Prostate gland (tissue), 2 donors: ENCODE measurements around the gene CLEC18C. TPM values are rescaled to one million over a fixed set of nuclear protein-coding genes. Genes with fewer than 3 reads are reported as not detected.
"Not testable (repeated sequence)": the region's sequence is repeated elsewhere in the genome, so short reads cannot be mapped to it uniquely, and the experiment has no call there.

Source experiments
- DNase-seq: peaks from one replicate; pipeline ENCODE4 v3.0.0-alpha.2; 2019; ENCODE audit warnings: low spot score
- H3K27ac ChIP-seq, 2 donors: fragments of 200-600 bp; sonication (generic); 2 replicates each; pipeline ENCODE4 v1.5.1; 2017 to 2019
- H3K27me3 ChIP-seq: fragments of 200-600 bp; sonication (generic); replicated peaks from 2 replicates; pipeline ENCODE4 v1.5.1; 2019; ENCODE audit not compliant: insufficient read depth
- H3K36me3 ChIP-seq, 2 donors: fragments of 200-600 bp; sonication (generic); 1 replicate in 1 of 2; 2 replicates in 1 of 2; pipeline versions ENCODE4 v1.5.1 to v1.8.1; 2017 to 2019
- H3K4me1 ChIP-seq: fragments of 200-600 bp; sonication (generic); replicated peaks from 2 replicates; pipeline ENCODE4 v1.5.1; 2019
- H3K4me3 ChIP-seq, 2 donors: fragments of 200-600 bp; sonication (generic); 2 replicates each; pipeline ENCODE4 v1.5.1; 2017 to 2019
- H3K9me3 ChIP-seq: fragments of 200-600 bp; sonication (generic); 2 replicates; pipeline ENCODE4 v1.5.1; 2017
- WGBS: methylation state at CpG from one replicate; pipeline ENCODE4 v1.1.5; 2018; 5-methylcytosine and 5-hydroxymethylcytosine counted together
- intact Hi-C: fragments of 100-400 bp; cut with DNase I; formaldehyde crosslinking; loops from one replicate; pipeline ENCODE4 v1.14.2; 2022
- total RNA-seq, 2 donors: library from RNA; depleted of rRNA; stranded (reverse); fragments of >200 nt; gene quantifications; one replicate each; pipeline ENCODE4 v1.1.0, GENCODE V29; 2016

The CLEC18C gene
- total RNA-seq, 2 donors from 2014 or later: 0.41 to 2.8 TPM

DNA sequence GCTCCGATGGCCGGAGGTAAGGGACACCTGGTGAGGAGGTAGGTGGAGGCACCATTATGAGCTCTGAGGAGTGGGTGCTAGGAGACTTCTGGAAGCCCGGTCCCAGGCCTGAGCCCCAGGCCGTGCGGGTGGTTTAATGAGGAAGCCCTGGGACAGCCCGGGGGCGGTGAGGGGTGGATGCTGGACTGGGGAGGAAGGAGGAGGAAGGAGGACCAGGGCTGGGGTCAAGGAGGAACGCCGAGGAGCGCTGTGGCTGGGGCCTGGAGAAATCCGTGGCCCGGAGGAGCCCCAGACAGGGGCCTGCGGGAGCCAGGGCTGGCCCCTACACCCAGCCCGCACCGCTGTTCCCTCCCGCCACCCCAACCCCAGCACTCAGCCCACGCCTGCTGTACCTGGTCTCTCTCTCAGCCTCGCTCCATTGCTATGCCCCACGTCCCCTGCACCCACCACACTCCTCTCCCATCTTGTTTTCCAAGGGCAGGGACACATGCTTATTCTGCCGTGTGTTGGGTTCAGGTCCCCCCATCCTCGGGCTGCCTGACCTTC, 873 bp downstream of the CLEC18C start:
- H3K4me3 ChIP-seq, intact Hi-C loops, H3K36me3 ChIP-seq, H3K4me1 ChIP-seq, H3K9me3 ChIP-seq, H3K27ac ChIP-seq, H3K27me3 ChIP-seq, DNase-seq: not testable (repeated sequence)
- 75% methylated on average over 4 of the region's 21 CpGs for WGBS

DNA sequence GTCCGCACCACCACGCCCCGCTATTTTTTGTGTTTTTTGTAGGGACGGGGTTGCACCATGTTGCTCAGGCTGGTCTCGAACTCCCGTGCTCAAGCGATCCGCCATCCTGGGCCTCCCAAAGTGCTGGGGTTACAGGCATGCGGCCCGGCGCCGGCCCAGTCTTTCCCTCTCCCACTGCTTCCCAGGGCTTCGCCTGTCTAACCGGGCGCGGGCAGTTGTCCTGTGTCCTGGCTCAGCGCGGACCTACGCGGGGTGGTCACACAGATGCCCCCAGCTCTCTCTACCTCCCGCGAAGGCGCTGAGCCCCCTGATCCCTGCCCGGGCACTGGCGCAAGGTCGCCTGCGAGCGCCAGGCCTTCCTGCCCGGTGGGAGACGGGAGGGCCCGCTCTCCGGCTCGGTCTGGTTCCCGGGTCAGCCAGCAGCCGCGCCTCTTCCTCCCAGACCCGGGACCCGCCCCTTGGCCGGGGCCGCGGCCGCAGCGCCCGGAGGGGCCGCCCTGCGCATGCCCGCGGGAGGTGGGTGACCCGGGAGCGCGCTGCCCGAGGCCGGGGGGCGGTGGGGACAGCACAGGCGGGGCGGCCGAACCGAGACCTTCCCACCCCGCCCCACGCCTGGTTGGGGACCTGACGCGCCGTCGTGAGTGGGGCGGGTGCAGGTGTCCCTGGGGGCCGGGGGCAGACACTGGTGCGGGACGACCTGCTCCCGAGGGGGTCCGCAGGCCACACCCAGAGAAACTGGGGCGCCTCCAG, 14.4 kb downstream of the CLEC18C start:
- DNase-seq, H3K9me3 ChIP-seq, H3K27me3 ChIP-seq, intact Hi-C loops, H3K36me3 ChIP-seq, H3K4me1 ChIP-seq: not testable (repeated sequence)
- peak overlapping the region; percentile 39 to 62 for H3K27ac ChIP-seq
- WGBS: 34% methylated on average over 10 of the region's 71 CpGs
- H3K4me3 ChIP-seq: peak overlapping the region; percentile 21 to 38

DNA sequence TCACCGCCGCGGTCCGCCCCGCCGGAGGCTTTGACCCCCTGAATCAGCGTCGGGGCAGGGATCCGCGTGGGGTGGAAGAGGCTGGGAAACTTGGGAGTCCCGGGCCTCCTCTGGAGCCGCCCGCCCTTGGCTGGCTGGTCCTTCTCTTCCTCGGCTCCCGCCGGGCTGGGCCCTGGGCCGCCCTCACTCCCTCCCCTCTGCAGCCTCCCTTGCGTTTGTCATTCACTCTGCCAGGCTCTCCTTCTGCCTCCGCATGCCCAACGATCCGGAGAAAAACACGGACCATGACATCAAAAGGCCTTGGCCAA, 15.0 kb downstream of the CLEC18C start:
- H3K4me1 ChIP-seq, DNase-seq, H3K36me3 ChIP-seq, intact Hi-C loops, H3K27me3 ChIP-seq, H3K9me3 ChIP-seq: not testable (repeated sequence)
- H3K4me3 ChIP-seq: peak overlapping the region; percentile 21 to 38
- 0% methylated on average over 16 of the region's 22 CpGs for WGBS
- H3K27ac ChIP-seq: peak overlapping the region; percentile 39 to 62

DNA sequence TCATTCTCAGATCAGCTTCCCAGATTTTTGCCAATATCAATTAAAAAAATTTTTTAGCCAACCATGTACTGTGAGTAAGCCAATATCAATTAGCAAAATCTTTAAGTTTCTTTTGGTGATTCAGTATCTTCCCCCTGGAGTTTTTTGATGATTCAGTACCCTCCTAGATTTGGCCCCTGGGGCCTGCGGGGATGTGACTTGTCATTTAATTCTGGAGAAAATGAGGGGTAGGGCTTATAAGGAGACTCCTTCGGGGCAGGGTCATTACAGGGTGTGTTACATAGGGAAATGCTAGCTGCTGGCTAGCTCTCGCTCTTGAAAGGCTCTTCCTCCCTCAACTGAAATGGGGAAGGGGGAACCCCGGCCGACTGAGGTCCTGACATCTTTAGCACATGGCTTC, 17.0 kb downstream of the CLEC18C start:
- H3K27me3 ChIP-seq, H3K4me3 ChIP-seq, H3K36me3 ChIP-seq, DNase-seq, H3K9me3 ChIP-seq, H3K27ac ChIP-seq, intact Hi-C loops, H3K4me1 ChIP-seq: not testable (repeated sequence)
- WGBS: no CpG with 5 or more reads among the region's 5 CpGs

DNA sequence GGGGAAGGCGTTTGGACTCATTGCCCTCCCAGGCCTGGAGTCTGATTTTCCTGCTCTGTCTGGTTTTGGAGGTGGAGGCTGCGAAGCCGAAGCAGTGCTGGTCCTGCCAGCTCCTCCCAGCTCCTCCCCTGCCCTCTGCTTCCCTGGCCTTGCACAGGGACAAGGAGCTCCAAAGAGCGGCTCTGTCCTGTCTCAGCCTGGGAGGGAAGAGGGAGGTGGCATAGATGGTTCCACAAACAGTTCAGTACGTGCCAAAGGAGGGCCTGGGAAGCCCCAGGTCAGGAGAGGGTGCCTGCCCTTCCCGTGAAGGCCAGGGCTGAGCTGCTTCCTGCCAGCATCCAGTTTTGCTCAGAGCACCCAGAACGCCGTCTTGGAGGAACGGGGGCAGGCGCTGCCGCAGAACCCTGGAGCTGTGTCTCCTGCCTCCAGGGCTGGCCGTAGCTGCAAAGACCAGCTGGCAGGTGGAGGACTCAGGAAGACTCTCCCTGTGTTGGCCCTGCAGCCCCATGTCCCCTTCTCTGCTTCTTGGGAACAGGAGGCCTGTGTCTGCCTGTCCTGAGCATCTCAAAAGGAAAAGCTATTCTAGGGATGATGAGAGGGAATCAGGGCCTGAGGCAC, 23.2 kb downstream of the CLEC18C start:
- H3K27me3 ChIP-seq, H3K4me1 ChIP-seq, DNase-seq, H3K27ac ChIP-seq, H3K36me3 ChIP-seq, intact Hi-C loops, H3K9me3 ChIP-seq, H3K4me3 ChIP-seq: not testable (repeated sequence)
- 36% methylated on average over 5 of the region's 12 CpGs for WGBS

DNA sequence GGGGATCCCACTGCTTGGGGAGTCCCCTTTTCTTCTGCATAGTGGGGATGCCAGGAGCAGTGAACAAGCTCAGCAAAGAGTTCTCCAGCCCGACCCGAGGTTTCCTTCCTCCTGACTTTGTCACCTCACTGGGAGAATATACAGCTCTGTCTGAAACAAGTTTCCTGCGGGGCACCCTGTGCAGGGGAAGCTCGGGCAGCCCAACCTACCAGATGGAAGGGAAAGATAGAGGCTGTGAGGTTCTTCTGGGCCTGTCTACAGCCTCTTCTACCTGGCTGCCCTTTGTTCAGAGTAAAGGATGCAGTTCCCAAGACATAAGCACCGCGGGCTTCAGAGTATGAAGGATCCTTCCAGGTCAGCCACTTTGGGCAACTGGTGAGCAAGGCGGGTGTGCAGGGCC, 24.0 kb downstream of the CLEC18C start:
- H3K27me3 ChIP-seq, H3K27ac ChIP-seq, DNase-seq, intact Hi-C loops, H3K9me3 ChIP-seq, H3K36me3 ChIP-seq, H3K4me1 ChIP-seq, H3K4me3 ChIP-seq: not testable (repeated sequence)
- 65% methylated on average over 7 of the region's 7 CpGs for whole genome bisulfite sequencing

DNA sequence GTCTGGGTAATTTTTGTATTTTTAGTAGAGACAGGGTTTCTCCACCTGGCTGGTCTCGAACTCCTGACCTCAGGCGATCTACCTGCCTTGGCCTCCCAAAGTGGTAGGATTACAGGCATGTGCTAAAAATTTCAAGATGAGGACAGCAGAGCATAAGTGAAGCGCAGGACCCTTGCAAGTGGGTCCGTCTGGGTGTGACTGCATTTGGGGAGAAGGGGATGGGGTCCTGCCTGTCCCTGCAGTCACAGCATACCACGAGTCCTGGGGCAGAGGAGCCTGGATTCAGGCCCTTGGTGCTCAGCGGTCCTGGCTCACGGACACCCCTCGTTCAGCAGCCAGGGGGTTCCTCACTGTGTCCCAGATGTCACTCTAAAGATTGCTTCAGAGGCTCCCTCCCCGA, 24.6 kb downstream of the CLEC18C start:
- H3K4me3 ChIP-seq, H3K9me3 ChIP-seq, H3K4me1 ChIP-seq, H3K27me3 ChIP-seq, H3K36me3 ChIP-seq, intact Hi-C loops, H3K27ac ChIP-seq, DNase-seq: not testable (repeated sequence)
- 84% methylated on average over 7 of the region's 9 CpGs for WGBS

DNA sequence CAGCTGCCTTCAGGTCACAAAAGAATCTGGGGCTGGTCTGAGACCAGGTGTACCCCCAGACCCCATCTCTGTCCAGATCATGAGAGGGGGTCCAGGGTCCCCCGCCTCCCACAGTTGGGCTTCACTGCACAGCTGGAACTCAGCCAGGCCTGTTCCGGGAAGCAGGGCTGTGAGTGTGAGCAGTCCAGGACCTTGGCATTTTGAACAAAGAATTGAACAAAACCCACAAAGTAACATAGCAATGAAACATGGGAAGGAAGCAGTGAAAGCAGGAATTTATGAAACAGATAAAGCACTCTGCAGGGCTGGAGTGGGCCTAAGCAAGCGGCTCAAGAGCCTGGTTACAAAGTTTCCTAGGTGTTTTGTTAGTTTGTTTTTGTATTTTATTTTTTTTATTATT, 25.1 kb downstream of the CLEC18C start:
- H3K4me1 ChIP-seq, intact Hi-C loops, H3K4me3 ChIP-seq, H3K27me3 ChIP-seq, H3K36me3 ChIP-seq, H3K27ac ChIP-seq, H3K9me3 ChIP-seq, DNase-seq: not testable (repeated sequence)
- 57% methylated on average over 3 of the region's 3 CpGs for WGBS

DNA sequence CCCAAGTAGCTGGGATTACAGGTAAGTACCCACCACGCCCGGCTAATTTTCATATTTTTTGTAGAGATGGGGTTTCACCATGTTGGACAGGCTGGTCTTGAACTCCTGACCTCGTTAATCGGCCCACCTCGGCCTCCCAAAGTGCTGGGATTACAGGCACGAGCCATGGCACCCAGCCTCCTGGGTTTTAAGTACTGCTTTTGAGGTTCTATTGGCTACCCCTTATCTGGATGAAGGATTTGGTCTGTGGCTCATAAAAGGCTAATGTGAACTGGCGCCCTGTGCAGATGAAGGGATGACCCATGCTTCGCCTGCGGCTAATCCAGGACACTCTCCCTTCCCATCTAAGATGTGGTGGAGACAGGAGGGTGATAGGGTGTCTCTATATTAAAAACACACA, 25.6 kb downstream of the CLEC18C start:
- H3K27me3 ChIP-seq, H3K9me3 ChIP-seq, H3K36me3 ChIP-seq, intact Hi-C loops, H3K4me1 ChIP-seq, H3K4me3 ChIP-seq, H3K27ac ChIP-seq, DNase-seq: not testable (repeated sequence)
- WGBS: 85% methylated on average over 9 of the region's 9 CpGs

DNA sequence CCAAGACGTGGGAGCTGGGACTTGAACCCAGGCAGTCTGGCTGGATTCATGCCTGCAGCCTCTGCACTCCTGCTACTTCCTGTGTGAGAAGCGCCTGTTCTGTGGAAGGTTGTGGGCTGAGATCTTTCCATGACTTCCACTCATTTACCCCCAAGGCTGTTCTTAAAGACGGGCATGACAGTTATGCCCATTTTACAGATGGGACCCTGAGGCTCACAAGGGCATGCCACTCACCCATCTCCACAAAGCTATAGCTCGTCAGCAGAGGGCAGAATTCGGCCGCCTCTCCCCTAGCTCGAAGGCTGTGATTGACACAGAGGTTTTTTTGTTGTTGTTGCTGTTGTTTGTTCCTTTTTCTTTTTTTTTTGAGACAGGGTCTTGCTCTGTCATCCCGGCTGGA, 26.5 kb downstream of the CLEC18C start:
- H3K27me3 ChIP-seq, H3K4me1 ChIP-seq, H3K27ac ChIP-seq, H3K36me3 ChIP-seq, H3K4me3 ChIP-seq, H3K9me3 ChIP-seq, DNase-seq, intact Hi-C loops: not testable (repeated sequence)
- WGBS: 88% methylated on average over 8 of the region's 8 CpGs

DNA sequence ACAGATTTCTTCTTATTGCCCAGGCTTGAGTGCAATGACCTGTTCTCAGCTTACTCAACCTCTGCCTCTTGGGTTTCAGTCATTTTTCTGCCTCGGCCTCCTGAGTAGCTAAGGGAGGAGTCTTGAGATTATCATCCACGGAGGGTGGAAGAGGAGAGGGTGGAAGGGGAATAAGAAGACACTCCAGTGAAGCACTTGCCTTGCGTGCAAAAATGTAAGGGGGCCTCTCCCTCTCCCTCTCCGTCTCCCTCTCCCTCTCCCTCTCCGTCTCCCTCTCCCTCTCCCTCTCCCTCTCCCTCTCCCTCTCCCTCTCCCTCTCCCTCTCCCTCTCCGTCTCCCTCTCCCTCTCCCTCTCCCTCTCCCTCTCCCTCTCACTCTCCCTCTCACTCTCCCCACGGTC, 29.9 kb downstream of the CLEC18C start:
- H3K36me3 ChIP-seq, intact Hi-C loops, H3K4me3 ChIP-seq, H3K4me1 ChIP-seq, DNase-seq, H3K27me3 ChIP-seq, H3K27ac ChIP-seq, H3K9me3 ChIP-seq: not testable (repeated sequence)
- 70% methylated on average over 6 of the region's 7 CpGs for WGBS

DNA sequence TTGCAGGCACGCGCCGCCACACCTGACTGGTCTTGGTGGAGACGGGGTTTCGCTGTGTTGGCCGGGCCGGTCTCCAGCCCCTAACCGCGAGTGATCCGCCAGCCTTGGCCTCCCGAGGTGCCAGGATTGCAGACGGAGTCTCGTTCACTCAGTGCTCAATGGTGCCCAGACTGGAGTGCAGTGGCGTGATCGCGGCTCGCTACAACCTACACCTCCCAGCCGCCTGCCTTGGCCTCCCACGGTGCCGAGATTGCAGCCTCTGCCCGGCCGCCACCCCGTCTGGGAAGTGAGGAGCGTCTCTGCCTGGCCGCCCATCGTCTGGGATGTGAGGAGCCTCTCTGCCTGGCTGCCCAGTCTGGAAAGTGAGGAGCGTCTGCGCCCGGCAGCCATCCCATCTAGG, 30.4 kb downstream of the CLEC18C start:
- H3K4me1 ChIP-seq, intact Hi-C loops, H3K9me3 ChIP-seq, H3K27me3 ChIP-seq, H3K4me3 ChIP-seq, H3K27ac ChIP-seq, H3K36me3 ChIP-seq, DNase-seq: not testable (repeated sequence)
- 98% methylated on average over 25 of the region's 29 CpGs for WGBS
